Measurements from ENCODE around the gene C1orf35.

Gene C1orf35

DNA sequence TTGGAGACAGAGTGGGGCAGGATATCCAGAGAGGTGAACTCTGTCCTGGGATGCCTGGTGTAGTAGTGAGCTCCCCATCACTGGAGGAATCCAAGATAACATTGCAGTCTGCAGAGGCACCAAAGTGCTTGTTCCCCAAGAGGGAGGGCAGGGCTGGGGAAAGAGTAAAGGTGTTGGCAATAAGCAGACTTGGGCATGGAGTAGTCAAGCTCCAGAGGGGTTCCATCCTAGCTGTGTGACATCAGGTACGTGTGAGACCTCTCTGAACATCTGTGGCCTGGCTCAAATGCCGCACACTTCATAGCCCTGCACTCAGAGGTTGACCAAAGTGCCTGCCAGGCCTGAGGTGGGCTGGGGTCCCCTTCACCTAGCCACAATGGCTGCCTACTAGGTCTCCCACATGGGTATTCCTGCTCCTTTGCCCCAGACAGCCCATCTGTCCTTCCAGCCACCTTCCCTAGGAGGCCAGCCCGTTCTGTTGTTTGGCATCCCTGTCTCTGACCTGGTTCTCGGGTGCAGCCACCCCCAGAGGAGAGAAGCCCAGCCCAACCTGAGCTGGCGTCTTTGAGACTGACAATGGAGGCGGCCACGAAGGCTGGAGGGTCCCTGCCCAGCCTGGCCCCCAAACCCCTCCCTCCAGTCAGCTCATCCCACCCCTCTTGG, 23.4 kb downstream of the C1orf35 start:
- DNase-seq (ENCODE audit: low read depth in 2 of 3, low spot score in 1 of 3): no peak

DNA sequence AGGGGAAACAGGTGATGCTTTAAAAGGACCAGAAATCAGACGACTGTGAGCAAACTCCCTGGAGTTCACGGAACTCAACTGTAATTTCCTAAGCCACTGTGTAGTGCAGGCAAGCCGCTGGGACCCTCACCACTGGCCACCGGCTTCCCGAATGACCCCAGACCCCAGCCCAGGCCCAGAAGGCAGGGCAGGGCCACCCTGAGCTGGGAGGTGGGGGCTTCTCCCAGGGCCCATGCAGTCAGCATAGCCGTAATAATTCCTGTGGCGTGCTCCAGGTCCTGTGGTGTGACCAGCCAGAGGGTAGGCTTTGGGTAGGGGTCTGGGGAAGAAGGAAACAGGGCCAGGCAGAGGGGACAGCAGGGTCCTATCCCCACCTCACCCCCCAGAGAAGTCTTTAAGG, 24.1 kb downstream of the C1orf35 start:
- DNase-seq (ENCODE audit: low read depth in 2 of 3, low spot score in 1 of 3): no peak

DNA sequence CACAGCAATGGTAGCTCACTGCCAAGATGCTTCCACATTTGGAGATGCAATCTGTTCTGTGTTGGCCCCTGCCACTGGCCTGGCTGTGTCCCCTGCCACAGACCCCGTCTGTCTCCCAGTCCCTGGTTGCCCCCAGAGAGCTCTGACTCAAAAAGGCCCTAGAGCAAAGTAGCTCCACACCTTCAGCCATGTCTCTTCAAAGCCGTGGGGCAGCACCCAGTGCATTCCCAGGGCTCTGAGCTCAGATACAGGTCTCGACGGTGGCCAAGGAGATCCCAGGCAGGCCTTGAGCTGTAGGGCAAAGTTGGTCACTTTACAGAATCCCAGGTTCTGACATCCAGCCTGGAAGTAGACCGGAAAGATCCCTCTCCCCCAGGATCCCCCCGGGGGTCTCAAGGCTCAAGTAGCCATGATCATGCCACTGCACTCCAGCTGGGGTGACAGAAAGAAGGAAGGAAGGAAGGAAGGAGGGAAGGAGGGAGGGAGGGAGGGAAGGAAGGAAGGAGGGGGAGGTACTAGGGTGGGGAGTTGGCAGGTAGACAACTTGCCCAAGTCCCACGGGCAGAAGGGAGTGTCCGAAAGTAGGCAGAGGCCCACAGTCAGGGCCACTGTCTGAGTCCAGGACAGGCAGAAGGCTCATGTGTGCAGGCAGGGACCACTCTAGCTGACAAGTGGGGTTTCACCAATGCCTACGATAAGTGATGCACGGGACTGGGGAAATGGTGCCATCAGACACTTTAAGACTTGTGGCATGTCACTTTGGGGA, 25.4 kb downstream of the C1orf35 start:
- no peak for DNase-seq (ENCODE audit: low read depth in 2 of 3, low spot score in 1 of 3)

DNA sequence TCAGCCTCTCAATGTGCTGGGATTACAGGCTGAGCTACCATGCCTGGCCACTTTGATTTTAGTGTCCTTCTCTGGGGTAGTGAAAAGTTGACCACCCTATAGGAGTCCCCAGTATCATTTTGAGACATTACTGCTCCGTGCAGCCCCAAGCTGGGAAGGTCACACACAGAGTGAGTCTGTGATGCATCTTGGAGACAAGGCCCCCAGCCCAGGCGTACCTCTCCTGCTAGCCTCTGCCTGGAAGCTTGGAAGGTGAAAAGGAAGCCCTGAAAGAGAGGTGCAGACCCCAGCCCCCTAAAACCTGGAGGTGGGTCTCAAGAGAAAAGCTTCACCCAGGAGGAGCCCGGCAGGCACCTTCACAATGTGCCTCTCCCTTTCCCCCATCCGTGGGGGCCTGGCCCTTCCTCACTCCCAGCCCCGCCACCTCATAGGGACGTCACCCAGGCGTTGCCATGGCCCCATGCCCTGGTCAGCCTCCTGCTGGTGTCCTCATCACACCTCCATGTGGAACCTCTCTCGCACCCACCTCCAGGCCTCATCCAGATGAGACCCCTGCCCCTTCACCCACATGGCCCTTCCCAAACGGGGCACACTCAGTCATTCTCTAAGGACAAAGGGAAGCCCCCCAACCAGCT, 26.2 kb downstream of the C1orf35 start:
- no peak for DNase-seq (ENCODE audit: low read depth in 2 of 3, low spot score in 1 of 3)

DNA sequence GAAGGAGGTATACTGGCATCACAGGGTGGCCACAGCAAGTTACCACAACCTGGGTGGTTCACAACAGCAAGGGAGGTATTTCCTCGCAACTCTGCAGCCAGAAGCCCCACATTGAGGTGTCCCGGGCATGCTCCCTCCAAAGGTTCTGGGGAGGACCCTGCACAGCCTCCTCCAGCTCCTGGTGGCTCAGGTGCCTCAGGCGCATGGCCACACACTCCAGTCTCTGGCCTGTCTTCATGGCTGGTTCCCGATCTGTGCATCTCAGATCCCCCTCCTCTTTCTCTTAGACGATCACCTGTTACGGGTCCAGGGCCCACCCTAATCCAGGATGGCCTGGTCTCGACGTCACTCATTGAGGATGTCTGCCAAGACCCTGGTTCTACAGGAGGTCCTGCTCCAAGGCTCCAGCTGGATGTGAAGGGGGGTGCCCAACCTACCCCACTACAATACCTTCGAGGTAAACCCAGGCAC, 27.3 kb downstream of the C1orf35 start:
- no peak for DNase-seq (ENCODE audit: low read depth in 2 of 3, low spot score in 1 of 3)

DNA sequence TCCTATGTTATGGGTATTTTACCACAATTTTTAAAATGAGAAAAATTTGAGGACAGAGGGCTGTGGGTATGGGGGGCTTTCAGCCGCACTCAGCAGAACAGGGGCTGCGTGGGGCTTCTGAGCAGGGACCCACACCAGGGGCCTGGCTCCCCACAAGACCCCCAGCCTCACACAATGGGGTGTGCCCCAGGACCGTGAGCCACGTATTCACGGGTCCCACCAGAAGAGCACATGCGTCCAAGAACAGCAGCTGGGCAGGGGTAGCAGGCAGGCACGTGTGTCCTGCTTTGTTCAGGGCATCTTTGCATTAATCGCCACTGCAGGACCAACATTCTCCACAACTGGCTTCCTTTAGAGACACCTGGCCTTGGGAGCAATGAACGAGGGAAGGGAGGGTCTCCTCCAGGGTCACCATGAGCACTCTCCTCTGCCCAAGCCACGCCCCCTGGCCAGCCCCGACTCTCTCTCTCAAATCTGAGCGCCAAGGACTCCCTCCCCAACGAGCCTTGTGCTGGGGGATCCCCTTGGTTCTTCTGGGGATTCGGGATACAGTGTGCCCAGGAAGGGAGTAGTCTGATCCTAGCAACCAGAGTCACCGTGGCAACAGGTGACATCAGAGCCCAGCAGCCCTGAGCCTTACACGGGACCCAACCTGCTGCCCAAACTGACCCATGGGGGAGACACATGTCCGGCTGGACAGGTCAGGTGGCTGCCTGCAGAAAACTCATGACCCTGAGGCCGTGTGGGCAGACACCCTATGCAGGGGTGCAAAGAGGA, 28.0 kb downstream of the C1orf35 start:
- DNase-seq (ENCODE audit: low read depth in 2 of 3, low spot score in 1 of 3): no peak

DNA sequence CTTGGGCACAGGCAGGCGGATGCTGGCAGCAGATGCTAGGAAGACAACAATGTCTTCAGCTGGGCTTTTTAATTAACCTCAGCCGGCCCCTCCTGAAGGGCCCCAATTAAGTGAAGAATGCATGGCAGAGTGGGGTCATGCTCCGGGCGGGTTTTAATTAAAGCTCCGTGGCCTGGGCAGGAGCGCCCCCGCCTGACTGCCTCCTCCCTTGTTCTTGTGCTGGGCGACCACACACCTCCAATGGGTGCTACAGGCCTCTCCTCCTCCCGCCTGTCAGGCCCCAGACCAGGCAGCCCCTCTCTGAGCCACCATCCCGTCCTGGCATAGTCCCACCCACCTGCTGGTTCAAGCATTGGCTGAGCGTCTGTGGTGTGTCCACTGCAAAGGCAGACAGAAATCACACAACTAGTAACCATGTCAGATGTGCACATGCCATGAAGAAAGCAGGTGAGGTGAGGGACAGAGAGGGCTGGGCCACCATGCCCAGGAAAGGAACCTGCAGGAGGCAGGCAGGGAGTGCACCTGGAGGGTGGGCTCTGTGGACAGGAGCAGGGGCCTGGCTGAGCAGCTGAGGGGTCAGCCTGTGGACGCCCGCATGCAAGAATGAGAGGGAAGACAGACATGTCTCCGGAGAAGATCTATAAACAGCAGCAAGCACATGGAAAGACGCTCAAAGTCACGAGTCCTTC, 29.1 kb downstream of the C1orf35 start:
- DNase-seq (ENCODE audit: low read depth in 2 of 3, low spot score in 1 of 3): no peak

DNA sequence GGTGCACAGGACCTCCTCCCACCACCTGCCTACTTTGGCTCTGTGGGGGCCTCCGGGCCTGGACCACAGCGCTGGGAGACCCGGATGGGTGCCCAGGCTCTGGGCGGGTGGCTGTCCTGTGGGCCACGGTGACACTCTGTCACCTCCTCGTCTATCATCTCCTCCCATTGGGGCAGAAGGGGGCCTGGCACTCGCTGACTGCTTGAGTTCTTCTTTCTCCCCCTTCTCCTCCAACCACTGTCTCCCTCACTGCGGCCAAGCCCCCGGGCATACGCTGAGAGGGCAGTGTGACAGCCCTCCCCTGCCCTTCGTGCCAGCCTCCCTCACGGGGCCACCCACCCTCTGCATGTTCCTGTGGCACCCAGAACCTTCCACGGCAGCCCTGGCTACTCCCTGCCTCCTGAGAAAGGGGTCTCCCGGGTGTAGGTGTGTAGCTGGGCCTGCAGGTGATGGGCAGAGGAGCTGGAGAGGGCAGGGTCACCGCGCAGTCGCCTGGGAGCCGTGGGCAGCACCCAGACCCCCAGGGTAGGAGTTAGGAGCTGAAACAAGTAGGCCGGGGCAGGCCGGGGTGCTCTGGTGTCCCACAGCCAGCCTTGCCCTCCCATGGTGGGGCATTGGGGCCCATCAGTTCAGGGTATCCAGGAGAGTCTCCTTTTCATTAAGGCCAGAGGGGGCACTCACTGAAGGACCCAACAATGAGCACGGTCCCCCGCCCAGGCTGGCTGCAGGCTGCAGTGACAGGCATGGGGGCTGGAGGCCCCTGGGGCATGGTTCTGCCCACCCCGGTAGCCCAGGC, 29.9 kb downstream of the C1orf35 start:
- no peak for DNase-seq (ENCODE audit: low read depth in 2 of 3, low spot score in 1 of 3)

DNA sequence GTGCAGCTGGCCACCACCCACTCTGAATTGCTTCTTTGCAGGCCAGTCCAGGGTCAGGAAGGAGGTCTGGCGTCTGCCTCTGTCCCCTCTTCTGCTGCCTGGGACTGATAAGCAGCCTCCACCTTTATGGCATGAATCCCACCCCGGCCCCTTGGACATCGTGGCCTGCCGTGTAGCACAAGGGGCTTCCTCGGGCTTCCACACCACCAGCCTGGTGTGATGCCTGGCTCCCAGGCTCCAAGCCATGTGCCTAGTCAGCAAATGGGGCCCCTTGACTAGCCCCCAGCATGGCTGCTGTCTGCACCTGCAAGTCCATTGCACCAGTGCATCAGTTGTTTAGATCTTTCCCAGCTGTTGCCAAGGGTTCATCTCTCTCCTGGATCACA, 30.5 kb downstream of the C1orf35 start:
- DNase-seq (ENCODE audit: low read depth in 2 of 3, low spot score in 1 of 3): no peak

DNA sequence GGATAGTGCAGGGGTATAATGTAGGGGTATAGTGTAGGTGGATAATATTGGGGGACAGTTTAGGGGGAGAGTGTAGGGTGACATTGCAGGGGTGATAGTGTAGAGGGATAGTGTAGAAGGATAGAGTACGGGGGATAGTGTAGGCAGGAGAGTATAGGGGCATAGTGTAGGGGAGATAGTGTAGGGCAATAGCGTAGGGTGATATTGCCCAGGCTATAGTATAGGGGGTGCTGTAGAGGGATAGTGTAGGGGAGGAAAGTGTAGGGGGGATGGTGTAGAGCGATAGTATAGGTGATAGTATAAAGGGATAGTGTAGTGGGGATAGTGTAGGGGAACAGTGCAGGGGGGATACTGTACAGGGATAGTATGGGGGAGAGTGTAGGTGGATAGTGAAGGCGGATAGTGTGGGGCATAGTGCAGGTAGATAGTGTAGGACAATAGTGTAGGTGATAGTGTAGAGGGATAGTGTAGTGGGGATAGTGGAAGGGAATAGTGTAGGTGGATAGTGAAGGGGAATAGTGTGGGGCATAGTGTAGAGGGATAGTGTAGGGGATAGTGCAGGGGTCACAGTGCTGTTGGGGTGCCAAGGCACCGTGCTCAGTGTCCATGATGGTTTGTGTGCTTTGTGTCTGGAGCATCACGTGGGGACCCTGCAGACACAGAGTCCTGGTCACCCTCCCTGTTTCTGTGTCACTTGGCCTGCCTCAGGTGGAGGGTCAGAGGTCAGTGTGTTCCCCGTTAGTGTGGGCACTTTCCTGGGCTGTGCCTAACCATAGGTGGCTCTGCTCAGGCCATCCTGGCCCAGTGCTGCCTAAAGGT, 31.1 kb downstream of the C1orf35 start:
- no peak for DNase-seq (ENCODE audit: low read depth in 2 of 3, low spot score in 1 of 3)

DNA sequence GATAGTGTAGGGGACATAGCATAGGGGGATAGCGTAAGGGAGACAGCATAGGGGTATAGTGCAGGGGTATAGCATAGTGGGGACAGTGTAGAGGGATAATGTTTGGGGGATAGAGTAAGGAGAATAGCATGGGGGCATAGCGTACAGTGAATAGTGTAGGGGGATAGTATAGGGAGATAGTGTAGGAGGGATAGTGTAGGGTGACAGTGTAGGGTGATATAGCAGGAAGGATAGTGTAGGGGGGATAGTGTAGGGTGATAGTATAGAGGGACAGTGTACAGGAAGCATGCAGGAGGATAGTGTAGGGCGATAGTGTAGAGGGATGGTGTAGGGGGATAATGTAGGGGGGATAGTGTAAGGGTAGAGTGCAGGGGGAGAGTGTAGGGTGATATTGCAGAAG, 32.3 kb downstream of the C1orf35 start:
- no peak for DNase-seq (ENCODE audit: low read depth in 2 of 3, low spot score in 1 of 3)

DNA sequence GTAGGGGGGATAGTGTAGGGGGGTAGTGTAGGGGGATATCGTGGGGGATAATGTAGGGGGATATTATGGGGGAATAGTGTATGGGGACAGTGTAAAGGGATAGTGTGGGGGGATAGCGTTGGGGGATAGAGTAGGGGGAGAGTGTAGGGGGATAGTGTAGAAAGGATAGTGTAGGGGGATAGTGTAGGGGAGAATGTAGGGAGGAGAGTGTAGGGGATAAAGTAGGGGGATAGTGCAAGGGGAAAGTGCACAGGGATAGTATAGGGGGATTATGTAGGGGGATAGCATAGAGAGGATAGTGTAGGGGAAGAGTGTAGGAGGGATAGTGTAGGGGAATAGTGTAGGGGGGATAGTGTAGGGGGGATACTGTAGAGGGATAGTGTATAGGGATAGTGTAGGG, 33.0 kb downstream of the C1orf35 start:
- no peak for DNase-seq (ENCODE audit: low read depth in 2 of 3, low spot score in 1 of 3)

DNA sequence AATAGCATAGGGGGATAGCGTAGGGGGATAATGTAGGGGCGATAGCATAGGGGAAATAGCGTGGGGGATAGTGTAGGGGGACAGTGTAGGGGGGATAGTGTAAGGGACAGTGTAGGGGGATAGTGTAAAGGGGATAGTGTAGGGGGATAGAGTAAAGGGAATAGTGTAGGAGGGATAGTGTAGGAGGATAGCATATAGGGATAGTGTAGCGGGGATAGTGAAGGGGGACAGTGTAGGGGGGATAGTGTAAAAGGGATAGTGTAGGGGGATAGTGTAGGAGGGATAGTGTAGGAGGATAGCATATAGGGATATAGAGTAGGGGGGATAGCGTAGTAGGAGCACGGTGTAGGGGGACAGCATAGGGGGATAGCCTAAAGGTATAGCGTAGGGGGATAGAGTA, 34.8 kb downstream of the C1orf35 start:
- DNase-seq (ENCODE audit: low read depth in 2 of 3, low spot score in 1 of 3): no peak

DNA sequence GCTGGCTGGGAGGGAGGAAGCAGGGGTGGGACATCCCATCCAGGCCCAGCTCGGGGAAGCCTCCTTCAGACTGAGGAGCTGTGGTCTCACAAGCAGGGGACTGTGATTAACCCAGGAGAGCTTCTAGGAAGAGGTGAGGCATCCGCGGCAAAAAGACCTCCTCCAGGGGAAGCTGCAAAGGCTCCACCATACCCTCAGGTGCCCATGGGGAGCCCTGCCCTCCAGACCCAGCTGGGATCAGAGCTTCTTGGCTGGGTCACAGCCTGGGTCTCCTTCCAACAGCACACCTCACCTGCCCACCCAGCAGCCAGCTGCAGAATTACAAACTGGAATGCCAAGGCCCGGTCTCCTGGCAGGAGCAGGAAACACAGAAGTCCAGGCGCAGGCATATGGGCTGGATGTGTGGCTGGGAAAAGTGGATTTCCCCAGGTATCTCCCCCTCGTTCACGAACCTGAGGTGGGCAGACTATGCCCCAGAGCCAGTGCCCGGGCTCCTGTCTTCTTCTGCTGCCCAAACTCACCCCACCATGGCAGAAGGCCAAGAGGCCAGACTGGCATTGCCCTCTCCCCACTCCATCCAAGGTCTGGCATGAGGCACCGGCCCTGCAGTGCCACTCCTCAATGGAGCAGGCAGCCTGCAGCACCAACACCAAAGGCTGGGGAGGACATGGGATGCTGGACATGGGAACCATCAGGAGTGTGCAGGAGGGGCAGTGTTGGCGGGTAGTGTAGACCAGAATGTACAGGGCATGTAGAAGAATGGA, 36.1 kb downstream of the C1orf35 start:
- DNase-seq (ENCODE audit: low read depth in 2 of 3, low spot score in 1 of 3): no peak

DNA sequence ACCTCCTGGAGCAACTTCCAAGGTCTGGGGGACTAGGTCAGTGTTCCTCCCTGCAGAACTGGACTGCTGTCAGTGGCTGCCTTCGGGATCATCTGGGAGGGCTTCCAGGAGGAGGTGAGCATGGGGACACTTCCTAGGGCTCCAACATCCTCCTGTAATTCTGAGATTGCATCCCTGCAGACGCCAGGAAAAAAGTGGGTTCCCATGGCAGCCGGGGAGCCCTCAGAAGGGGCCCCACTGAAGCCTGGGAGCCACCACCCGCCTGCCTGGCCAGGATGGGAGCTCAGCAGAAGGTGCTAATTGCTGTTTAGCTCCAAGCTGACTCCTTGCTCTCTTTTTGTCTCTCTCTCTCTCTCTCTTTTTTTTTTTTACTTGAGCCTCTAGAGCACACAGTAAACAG, 36.7 kb downstream of the C1orf35 start:
- no peak for DNase-seq (ENCODE audit: low read depth in 2 of 3, low spot score in 1 of 3)

DNA sequence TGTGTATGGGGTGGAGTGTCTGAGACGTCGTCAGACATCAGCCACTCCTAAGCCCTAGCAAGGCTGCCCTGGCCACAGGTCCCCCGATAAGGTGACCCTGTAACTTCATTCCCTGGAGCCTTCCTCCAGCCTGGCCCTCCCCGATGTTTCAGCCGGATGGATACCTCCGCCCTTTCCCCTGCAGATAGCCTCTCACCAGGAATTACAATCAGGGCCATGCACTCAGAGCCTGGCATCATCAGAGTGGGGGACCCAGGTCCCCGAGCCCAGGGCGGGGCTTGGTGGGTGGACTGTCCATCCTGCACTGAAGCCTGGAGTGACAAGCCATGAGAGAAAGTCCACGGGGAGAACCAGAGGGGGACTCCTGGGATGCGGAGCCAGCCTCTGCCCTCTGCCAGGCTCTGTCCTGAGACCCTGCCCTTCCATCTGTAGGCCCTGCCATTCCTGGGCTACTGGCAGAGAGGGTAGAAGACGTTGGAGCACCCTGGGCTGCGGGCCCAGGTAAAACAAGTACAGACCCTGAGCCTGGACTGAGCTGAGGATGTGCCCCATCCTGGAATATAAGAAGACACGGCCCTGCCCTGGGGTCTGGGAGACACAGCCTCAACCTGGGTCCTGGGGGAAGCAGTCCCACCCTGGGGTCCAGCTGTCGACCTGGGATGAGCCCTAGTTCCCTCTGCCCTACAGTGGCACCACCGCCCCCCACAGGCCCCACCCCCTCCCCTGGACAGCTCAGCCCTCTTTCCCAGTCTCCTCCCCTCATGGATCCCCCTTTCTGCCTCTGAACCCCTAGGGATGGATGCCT, 37.4 kb downstream of the C1orf35 start:
- no peak for DNase-seq (ENCODE audit: low read depth in 2 of 3, low spot score in 1 of 3)

DNA sequence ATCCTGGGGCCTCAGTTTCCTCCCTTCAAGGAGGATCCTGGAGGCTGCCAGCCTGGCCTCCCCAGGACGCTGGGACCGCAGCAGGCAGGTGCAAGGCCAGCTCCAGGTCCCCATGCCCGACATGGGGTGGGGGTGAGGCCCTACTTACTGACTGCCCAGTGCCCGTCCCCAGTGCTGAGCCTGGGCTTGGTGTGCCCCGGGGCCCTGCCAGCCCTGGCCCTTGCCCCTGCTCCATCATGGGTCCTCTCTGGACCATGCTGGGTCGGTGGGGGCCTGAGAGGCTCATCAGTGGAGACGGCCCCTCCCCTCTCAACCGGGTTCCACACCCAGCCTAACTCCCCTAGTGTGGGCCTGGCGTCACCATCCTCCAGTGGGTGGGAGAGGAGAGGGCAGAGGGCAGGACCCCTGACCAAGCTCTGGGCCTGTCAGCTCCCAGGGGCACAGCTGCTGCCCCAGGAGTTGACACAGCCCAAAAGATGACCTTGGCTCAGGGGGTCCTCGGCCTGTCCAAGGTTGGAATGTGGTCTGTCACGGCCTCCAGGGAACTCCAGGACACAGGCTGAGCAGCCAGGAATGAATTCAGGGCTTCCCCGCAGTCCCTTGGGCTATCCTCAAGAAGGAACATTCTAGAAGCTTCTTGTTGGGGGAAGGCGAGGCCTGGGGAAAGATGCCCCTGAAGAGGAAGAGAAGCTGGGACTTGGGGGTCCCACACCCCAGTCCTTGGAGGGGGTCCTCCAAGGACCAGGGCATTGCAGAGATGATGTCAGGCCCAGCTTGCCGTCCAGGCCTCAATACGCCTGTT, 38.2 kb downstream of the C1orf35 start:
- DNase-seq (ENCODE audit: low read depth in 2 of 3, low spot score in 1 of 3): no peak

All from stimulated activated CD4-positive, alpha-beta T cell treated with anti-CD3 and anti-CD28 coated beads, Interleukin-12 subunit alpha, Interleukin-12 subunit beta, amount 100 ng/mL, for 48 hours (primary cell).